ENCODE measurements around the gene CFAP99. TPM values are rescaled to one million over a fixed set of nuclear protein-coding genes. Genes with fewer than 3 reads are reported as not detected.
"Not testable (repeated sequence)": the region's sequence is repeated elsewhere in the genome, so short reads cannot be mapped to it uniquely, and the experiment has no call there.

Gene CFAP99
- total RNA-seq, 4 donors from 2014 or later, result 0.32 to 0.60 TPM; not detected in 2

DNA sequence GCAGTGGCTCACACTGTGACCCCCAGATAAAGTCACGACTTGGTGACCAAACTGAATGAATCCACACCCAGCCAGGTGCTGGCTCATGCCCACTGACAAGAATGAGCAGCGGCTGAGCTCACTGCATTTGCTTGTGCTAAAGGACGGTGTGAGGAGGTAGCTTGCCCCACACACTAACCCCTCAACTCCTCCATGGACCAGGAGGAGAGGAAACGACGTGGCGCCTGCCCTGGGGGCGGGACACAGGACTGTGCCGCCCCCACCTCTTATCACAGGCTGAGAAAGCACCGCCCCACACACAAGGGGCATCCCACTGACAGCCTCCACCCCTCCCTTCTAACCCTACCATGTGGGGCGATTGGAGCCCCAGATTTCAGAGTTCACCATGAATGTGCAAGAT lies 43.3 kb upstream of the CFAP99 start:
- DNase-seq (ENCODE audit: low spot score) (no peak), ATAC-seq (ENCODE audit: low FRiP score) (no peak)
- TF ChIP-seq, protein P1, sequence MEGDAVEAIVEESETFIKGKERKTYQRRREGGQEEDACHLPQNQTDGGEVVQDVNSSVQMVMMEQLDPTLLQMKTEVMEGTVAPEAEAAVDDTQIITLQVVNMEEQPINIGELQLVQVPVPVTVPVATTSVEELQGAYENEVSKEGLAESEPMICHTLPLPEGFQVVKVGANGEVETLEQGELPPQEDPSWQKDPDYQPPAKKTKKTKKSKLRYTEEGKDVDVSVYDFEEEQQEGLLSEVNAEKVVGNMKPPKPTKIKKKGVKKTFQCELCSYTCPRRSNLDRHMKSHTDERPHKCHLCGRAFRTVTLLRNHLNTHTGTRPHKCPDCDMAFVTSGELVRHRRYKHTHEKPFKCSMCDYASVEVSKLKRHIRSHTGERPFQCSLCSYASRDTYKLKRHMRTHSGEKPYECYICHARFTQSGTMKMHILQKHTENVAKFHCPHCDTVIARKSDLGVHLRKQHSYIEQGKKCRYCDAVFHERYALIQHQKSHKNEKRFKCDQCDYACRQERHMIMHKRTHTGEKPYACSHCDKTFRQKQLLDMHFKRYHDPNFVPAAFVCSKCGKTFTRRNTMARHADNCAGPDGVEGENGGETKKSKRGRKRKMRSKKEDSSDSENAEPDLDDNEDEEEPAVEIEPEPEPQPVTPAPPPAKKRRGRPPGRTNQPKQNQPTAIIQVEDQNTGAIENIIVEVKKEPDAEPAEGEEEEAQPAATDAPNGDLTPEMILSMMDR (IDR thresholded peaks at IDR 0.05), result no peak

DNA sequence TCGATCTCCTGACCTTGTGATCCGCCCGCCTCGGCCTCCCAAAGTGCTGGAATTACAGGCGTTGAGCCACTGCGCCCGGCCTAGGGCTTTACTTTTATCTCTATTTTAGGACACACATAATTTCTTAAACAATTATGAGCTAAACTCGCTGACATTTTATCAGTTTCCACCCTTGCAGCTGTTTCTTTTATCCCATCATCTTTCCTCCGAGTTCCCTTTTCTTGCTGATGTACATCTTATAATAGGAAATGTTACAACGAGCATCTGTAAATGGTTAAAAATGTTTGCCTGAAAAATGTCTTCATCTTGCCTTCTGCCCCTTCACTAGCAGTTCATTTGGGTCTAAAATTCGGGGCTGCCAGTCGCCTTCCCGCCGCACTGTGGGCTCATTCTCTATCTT lies 41.5 kb upstream of the CFAP99 start:
- ATAC-seq (ENCODE audit: low FRiP score) (no peak), DNase-seq (ENCODE audit: low spot score) (no peak)
- TF ChIP-seq, protein P1 (IDR thresholded peaks at IDR 0.05), result no peak

DNA sequence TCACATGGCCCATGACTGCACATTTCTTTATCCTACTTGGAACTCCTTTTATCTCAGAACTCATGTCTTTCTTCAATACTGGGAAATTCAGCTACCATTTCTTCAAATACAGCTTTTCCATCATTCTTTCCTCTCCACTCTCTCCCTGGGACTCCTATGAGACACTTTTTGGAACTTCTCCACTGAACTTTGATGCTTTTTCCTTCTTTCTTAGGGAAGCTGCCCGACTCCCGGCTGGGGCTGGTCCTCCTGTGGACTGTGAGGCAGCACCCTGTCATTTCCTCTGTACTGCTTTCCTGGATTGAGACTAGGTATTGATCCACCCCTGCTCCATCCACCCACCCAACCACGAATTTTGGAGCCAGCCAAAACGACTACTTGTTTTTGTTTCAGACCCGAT lies 40.4 kb upstream of the CFAP99 start:
- no peak for ATAC-seq (ENCODE audit: low FRiP score)
- no peak for DNase-seq (ENCODE audit: low spot score)
- TF ChIP-seq, protein P1 (IDR thresholded peaks at IDR 0.05), result no peak

DNA sequence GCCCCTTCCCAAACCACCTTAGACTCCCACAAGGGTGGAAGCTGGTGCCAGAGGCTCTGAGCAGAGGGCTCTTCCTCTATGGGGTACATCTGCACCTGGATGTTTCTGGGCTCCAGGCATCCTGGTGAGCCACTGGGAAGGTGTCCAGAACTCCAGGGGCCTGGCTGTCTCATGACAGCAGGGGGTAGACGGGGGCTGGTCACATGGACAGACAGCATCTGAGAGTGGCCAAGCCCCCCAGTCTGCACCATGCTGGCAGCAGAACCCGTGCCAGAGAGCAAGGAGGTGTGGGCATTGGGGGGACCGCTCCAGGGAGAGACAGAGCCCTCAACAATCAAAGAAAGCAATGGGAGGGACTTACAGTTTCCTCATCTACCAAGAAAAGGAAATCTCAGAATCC lies 39.9 kb upstream of the CFAP99 start:
- DNase-seq (ENCODE audit: low spot score) (no peak), ATAC-seq (ENCODE audit: low FRiP score) (no peak)
- TF ChIP-seq, protein P1 (IDR thresholded peaks at IDR 0.05), result no peak

DNA sequence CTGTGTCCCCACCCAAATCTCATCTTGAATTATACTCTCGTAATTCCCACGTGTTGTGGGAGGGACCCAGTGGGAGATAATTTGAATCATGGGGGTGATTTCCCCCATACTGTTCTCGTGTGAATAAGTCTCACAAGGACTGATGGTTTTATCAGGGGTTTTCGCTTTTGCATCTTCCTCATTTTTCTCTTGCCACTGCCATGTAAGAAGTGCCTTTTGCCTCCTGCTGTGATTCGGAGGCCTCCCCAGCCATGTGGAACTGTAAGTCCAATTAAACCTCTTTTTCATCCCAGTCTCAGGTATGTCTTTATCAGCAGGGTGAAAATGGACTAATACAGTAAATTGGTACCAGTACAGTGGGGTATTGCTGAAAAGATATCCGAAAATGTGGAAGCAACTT lies 38.2 kb upstream of the CFAP99 start:
- not testable (repeated sequence) for DNase-seq (ENCODE audit: low spot score); ATAC-seq (ENCODE audit: low FRiP score)

DNA sequence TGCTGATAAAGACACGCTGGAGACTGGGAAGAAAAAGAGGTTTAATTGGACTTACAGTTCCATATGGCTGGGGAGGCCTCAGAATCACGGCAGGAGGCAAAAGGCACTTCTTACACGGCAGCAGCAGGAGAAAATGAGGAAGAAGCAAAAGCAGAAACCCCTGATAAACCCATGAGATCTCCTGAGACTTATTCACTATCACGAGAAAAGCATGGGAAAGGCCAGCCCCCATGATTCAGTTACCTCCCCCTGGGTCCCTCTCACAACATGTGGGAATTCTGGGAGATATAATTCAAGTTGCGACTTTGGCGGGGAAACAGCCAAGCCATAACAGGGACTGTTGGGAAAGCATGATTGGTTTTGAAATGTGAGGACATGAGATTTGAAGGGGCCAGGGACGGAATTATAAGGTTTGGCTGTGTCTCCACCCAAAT lies 36.0 kb upstream of the CFAP99 start:
- not testable (repeated sequence) for DNase-seq (ENCODE audit: low spot score); ATAC-seq (ENCODE audit: low FRiP score)

DNA sequence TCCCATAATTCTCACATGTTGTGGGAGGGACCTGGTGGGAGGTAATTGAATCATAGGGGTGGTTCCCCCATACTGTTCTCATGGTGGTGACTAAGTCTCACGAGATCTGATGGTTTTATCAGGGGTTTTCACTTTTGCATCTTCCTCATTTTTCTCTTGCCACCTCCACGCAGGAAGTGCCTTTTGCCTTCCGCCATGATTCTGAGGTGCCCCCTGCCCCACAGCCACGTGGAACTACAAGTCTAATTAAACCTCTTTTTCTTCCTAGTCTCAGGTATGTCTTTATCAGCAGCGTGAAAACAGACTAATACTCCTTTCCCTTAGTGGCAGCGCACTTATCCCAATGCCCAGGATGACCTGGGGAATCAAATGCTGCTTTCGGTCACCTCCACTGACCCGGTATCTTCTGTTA lies 35.5 kb upstream of the CFAP99 start:
- DNase-seq (ENCODE audit: low spot score); ATAC-seq (ENCODE audit: low FRiP score): not testable (repeated sequence)

DNA sequence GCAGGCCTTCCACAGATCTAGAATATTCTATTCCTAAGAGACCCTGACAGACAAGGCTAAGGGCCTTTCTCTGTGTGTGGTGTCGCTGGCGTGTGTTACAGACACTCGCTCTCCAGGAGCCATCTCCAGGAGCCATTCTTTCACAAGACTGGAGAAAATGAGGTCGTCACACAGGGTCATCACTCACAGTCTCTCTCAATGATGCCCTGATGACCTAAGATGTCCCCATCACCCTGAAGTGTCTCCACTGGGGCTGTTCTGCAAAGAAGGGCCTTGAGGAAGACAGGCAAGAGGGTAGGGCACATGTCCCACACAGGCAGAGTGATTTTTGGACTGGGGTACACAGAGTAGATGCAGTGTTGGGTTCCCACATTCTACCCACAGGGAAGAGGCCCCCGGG lies 35.0 kb upstream of the CFAP99 start:
- DNase-seq (ENCODE audit: low spot score), result no peak
- no peak for ATAC-seq (ENCODE audit: low FRiP score)
- TF ChIP-seq, protein P1 (IDR thresholded peaks at IDR 0.05), result no peak

DNA sequence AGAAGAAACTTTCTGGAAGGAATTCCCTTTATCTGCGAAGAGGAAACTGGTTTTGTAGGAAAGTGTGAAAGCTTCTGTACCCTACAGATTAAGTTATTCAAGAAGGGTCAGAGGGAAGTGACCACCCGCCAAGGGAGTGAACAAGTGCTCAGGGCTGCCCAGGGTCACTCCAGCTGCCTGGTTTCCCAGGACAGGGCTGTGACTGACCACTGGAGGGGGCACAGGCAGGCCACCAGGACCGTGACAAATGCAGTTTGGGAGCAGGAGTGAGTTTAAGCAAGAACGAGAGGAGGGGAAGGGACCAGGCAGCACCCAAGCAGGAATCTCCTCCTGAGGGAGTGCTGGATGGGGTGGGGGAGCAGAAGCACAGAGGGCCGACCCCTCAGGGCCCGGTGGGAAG lies 34.5 kb upstream of the CFAP99 start:
- TF ChIP-seq, protein P1 (IDR thresholded peaks at IDR 0.05), result no peak
- DNase-seq (ENCODE audit: low spot score) (no peak), ATAC-seq (ENCODE audit: low FRiP score) (no peak)
